Left ventricle myocardium inferior (tissue), 1 donor: ENCODE data around the gene NEDD9. TPM values are rescaled to one million over a fixed set of nuclear protein-coding genes. Genes with fewer than 3 reads are reported as not detected.

Experiments
- DNase-seq: peaks from one replicate; pipeline ENCODE4 v3.0.0-alpha.2; 2020
- H3K27ac ChIP-seq: fragments of 200-600 bp; replicated peaks from 2 replicates; pipeline ENCODE4 v1.8.0; 2021
- H3K27me3 ChIP-seq: fragments of 200-600 bp; 2 replicates; pipeline ENCODE4 v1.8.0; 2021; ENCODE audit warnings: low read depth
- H3K36me3 ChIP-seq: fragments of 200-600 bp; 2 replicates; pipeline ENCODE4 v1.8.0; 2021
- H3K4me1 ChIP-seq: fragments of 200-600 bp; 2 replicates; pipeline ENCODE4 v1.8.0; 2021
- H3K4me3 ChIP-seq: fragments of 200-600 bp; 2 replicates; pipeline ENCODE4 v1.8.0; 2021; ENCODE audit warnings: mild to moderate bottlenecking, moderate library complexity
- H3K9me3 ChIP-seq: fragments of 200-600 bp; replicated peaks from 2 replicates; pipeline ENCODE4 v1.8.0; 2021
- CTCF ChIP-seq: fragments of 200-600 bp; IDR thresholded peaks from 2 replicates; pipeline ENCODE4 v1.8.0; 2021; ENCODE audit warnings: antibody characterized with exemption, mild to moderate bottlenecking, borderline replicate concordance
- intact Hi-C: fragments of 100-400 bp; cut with micrococcal nuclease; formaldehyde crosslinking; loops from one replicate; pipeline ENCODE4 v1.11.0; 2022
- total RNA-seq: library from RNA; stranded (reverse); fragmentation: NEBNext Ultra II Directional; extraction: Animal tissue kit (Norgen Biotek cat#: 25700); gene quantifications from one replicate; pipeline ENCODE4 v1.2.1, GENCODE V29; 2021
- donor health status: DM: no; HTN: yes; CAD: no; lungs with severe emphysema.

The NEDD9 gene
- total RNA-seq, 1 donor from 2014 or later: 28.1 TPM

- Histone ChIP-seq H3K36me3 (peaks cover 17% of the 10 kb centered on the region), H3K27ac (peak overlapping the region; percentile 87), H3K27me3 (no peaks in the 10 kb centered on the region), H3K4me1 (peaks cover 99% of the 10 kb centered on the region), H3K4me3 (peak overlapping the region; percentile 30), H3K9me3 (no peaks in the 10 kb centered on the region)
- peak; percentile 52 for DNase-seq
- TF ChIP-seq CTCF: no peak
- intact Hi-C loops: no loop called here
Observed at GRCh38 chr6:11212664-11213063, 19.8 kb downstream of the NEDD9 start.

- no peaks in the 10 kb centered on the region for H3K9me3 ChIP-seq
- peak overlapping the region; percentile 8 for H3K4me3 ChIP-seq
- H3K36me3 ChIP-seq: peaks cover 17% of the 10 kb centered on the region
- intact Hi-C loops: no loop called here
- H3K4me1 ChIP-seq: peaks cover 99% of the 10 kb centered on the region
- no peaks in the 10 kb centered on the region for H3K27me3 ChIP-seq
- DNase-seq: no peak
- TF ChIP-seq CTCF: no peak
- peak overlapping the region; percentile 87 for H3K27ac ChIP-seq
Observed at GRCh38 chr6:11211254-11211653, 21.2 kb downstream of the NEDD9 start.

GRCh38 chr6:11210386-11211138 is 21.9 kb downstream of the NEDD9 start:
- Histone ChIP-seq H3K27me3 (no peaks in the 10 kb centered on the region), H3K9me3 (no peaks in the 10 kb centered on the region), H3K4me1 (peaks cover 99% of the 10 kb centered on the region), H3K4me3 (peak overlapping the region; percentile 8), H3K36me3 (peaks cover 17% of the 10 kb centered on the region), H3K27ac (peak overlapping the region; percentile 87)
- no peak for DNase-seq
- TF ChIP-seq CTCF: no peak
- intact Hi-C loops: no loop called here

- Histone ChIP-seq H3K4me3 (peak overlapping the region; percentile 8), H3K27me3 (no peaks in the 10 kb centered on the region), H3K4me1 (peaks cover 99% of the 10 kb centered on the region), H3K36me3 (peaks cover 17% of the 10 kb centered on the region), H3K9me3 (no peaks in the 10 kb centered on the region), H3K27ac (peak overlapping the region; percentile 87)
- intact Hi-C loops: no loop called here
- DNase-seq: no peak
- no peak for TF ChIP-seq CTCF
Observed at GRCh38 chr6:11209906-11210305, 22.6 kb downstream of the NEDD9 start.

- intact Hi-C loops: no loop called here
- H3K27ac ChIP-seq: peak overlapping the region; percentile 87
- peaks cover 99% of the 10 kb centered on the region for H3K4me1 ChIP-seq
- no peak for DNase-seq
- no peak for TF ChIP-seq CTCF
- H3K4me3 ChIP-seq: no peak overlapping the region
- no peaks in the 10 kb centered on the region for H3K27me3 ChIP-seq
- H3K9me3 ChIP-seq: no peaks in the 10 kb centered on the region
- peaks cover 17% of the 10 kb centered on the region for H3K36me3 ChIP-seq
Observed at GRCh38 chr6:11209369-11209768, 23.1 kb downstream of the NEDD9 start.
